GM06990 (cell line): ENCODE results near the gene RC3H2.
A peak's percentile ranks its signal among the peaks of the same experiment; 100 is the strongest.
"Not testable (repeated sequence)": the region's sequence is repeated elsewhere in the genome, so short reads cannot be mapped to it uniquely, and the experiment has no call there.

Experiments
- DNase-seq: peaks from one replicate; pipeline ENCODE4 v3.0.0-alpha.2; 2011; ENCODE audit not compliant: insufficient read length; ENCODE audit errors: extremely low read depth
- H3K27me3 ChIP-seq: replicated peaks from 2 replicates; pipeline ENCODE4 v1.6.0; 2011; ENCODE audit warnings: low read length; ENCODE audit not compliant: control insufficient read depth, insufficient read depth
- H3K36me3 ChIP-seq: 2 replicates; pipeline ENCODE4 v1.5.1; 2011; ENCODE audit warnings: low read length; ENCODE audit not compliant: control insufficient read depth, insufficient read depth
- H3K4me3 ChIP-seq: replicated peaks from 2 replicates; pipeline ENCODE4 v1.5.1; 2011; ENCODE audit warnings: low read depth, mild to moderate bottlenecking, control low read depth, low read length
- TF ChIP-seq, protein P1 (sequence below): IDR thresholded peaks from 2 replicates; pipeline ENCODE4 v1.5.1; 2011; ENCODE audit warnings: low read length, control low read depth, mild to moderate bottlenecking, inconsistent platforms; ENCODE audit not compliant: insufficient read depth, poor library complexity, severe bottlenecking

The RC3H2 gene

DNA sequence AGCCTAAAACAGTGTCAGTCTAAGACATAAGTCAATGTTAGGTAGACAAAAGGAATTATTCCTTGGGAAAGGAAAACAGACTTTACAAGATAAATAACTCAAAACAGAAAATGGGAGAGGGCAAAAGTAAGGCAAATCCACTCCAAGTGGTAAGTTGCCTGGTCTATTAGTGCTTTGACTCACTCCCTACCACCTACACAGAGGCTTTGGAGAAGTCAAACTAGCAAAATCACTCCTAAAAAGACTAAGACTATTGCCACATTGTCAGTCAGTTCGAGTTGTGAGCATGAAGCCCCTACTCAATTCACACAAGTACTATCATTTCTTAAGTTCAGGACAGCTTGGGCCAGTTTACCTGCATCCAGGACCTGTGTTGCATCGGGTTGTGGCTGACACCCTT lies 13.2 kb upstream of the RC3H2 start:
- no peak overlapping the region for H3K4me3 ChIP-seq
- DNase-seq = no peak
- H3K36me3 ChIP-seq = peaks cover 3% of the 10 kb centered on the region
- TF ChIP-seq, protein P1, sequence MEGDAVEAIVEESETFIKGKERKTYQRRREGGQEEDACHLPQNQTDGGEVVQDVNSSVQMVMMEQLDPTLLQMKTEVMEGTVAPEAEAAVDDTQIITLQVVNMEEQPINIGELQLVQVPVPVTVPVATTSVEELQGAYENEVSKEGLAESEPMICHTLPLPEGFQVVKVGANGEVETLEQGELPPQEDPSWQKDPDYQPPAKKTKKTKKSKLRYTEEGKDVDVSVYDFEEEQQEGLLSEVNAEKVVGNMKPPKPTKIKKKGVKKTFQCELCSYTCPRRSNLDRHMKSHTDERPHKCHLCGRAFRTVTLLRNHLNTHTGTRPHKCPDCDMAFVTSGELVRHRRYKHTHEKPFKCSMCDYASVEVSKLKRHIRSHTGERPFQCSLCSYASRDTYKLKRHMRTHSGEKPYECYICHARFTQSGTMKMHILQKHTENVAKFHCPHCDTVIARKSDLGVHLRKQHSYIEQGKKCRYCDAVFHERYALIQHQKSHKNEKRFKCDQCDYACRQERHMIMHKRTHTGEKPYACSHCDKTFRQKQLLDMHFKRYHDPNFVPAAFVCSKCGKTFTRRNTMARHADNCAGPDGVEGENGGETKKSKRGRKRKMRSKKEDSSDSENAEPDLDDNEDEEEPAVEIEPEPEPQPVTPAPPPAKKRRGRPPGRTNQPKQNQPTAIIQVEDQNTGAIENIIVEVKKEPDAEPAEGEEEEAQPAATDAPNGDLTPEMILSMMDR = no peak
- H3K27me3 ChIP-seq = no peaks in the 10 kb centered on the region

GRCh38 chr9:122912964-122913673 lies 8.0 kb upstream of the RC3H2 start, which contains the start of gene ZBTB6:
TSS of gene ZBTB6 (minus strand) at chr9:122913323. CDS start at chr9:122912072, 1,251 bp downstream.
- DNase-seq = peak; percentile 91
- TF ChIP-seq, protein P1 = no peak
- Histone ChIP-seq H3K36me3 (peaks cover 3% of the 10 kb centered on the region; the same call in 1 of the 2 replicates), H3K27me3 (no peaks in the 10 kb centered on the region), H3K4me3 (peak within 1 kb of the TSS; percentile 82)

GRCh38 chr9:122912671-122912963 lies 7.5 kb upstream of the RC3H2 start:
- peak overlapping the region; percentile 82 for H3K4me3 ChIP-seq
- H3K36me3 ChIP-seq = peaks cover 3% of the 10 kb centered on the region; the same call in 1 of the 2 replicates
- no peaks in the 10 kb centered on the region for H3K27me3 ChIP-seq
- TF ChIP-seq, protein P1 = no peak
- DNase-seq = no peak

- H3K27me3 ChIP-seq, H3K4me3 ChIP-seq, H3K36me3 ChIP-seq, DNase-seq: not testable (repeated sequence)
Measured at GRCh38 chr9:122906122-122906521, 963 bp upstream of the RC3H2 start.

- Histone ChIP-seq H3K36me3 (no peaks in the 10 kb centered on the region), H3K4me3 (peak overlapping the region; percentile 86), H3K27me3 (no peaks in the 10 kb centered on the region)
- TF ChIP-seq, protein P1 = no peak
- DNase-seq = no peak
Measured at GRCh38 chr9:122904466-122904822, 715 bp downstream of the RC3H2 start.

GRCh38 chr9:122900791-122901190 lies 4.4 kb downstream of the RC3H2 start:
- Histone ChIP-seq H3K36me3 (peaks cover 2% of the 10 kb centered on the region), H3K27me3 (no peaks in the 10 kb centered on the region), H3K4me3 (peak overlapping the region; percentile 48)
- TF ChIP-seq, protein P1 = no peak
- no peak for DNase-seq
